Cardiac muscle cell (in vitro differentiated cells and primary cell): ENCODE measurements around the gene LRRC4C. TPM values are rescaled to one million over a fixed set of nuclear protein-coding genes. Genes with fewer than 3 reads are reported as not detected.

Experiments
- DNase-seq, 2 donors: peaks; one replicate each; pipeline versions ENCODE4 v3.0.0 to v3.0.0-alpha.2; 2010 to 2017; ENCODE audit warnings: low read depth in 1 of 2, low spot score in 1 of 2
- H3K27ac ChIP-seq: fragments of 200-600 bp; sonication (generic); 2 replicates; pipeline ENCODE4 v1.5.1; 2016
- H3K27me3 ChIP-seq: fragments of 200-600 bp; sonication (generic); 2 replicates; pipeline ENCODE4 v1.6.0; 2016; ENCODE audit warnings: control low read depth
- H3K36me3 ChIP-seq: fragments of 200-600 bp; sonication (generic); 2 replicates; pipeline ENCODE4 v1.5.1; 2016; ENCODE audit warnings: control low read depth
- H3K4me1 ChIP-seq: fragments of 200-600 bp; sonication (generic); 2 replicates; pipeline ENCODE4 v1.8.1; 2017; ENCODE audit warnings: low read depth, mild to moderate bottlenecking, mixed run types
- H3K4me3 ChIP-seq: fragments of 200-600 bp; sonication (generic); 2 replicates; pipeline ENCODE4 v1.5.1; 2016; ENCODE audit warnings: mild to moderate bottlenecking
- H3K9me3 ChIP-seq: fragments of 200-600 bp; sonication (generic); 2 replicates; pipeline ENCODE4 v1.5.1; 2017; ENCODE audit warnings: low read depth, mild to moderate bottlenecking, control low read depth
- polyA plus RNA-seq: library from polyadenylated mRNA; unstranded; fragments of >200 nt; fragmentation: Nextera tagmentation; extraction: Ambion mirVana; gene quantifications from 2 replicates; pipeline ENCODE4 v1.2.1, GENCODE V29; 2016
- total RNA-seq: library from RNA; depleted of rRNA; stranded (reverse); fragments of >200 nt; gene quantifications from 2 replicates; pipeline ENCODE4 v1.2.3, GENCODE V29; 2016
- TF ChIP-seq, protein P1 (sequence below): IDR thresholded peaks from 2 replicates; pipeline ENCODE4 v1.5.1; 2012; ENCODE audit warnings: low read depth, mild to moderate bottlenecking, low read length

Gene LRRC4C
- total and polyA plus RNA-seq, 2 experiments from 2014 or later: 0.66 to 0.77 TPM

- H3K9me3 ChIP-seq: no peaks in the 10 kb centered on the region
- no peak for DNase-seq
- H3K4me3 ChIP-seq: no peak overlapping the region
- H3K27me3 ChIP-seq: no peaks in the 10 kb centered on the region
- H3K36me3 ChIP-seq: no peaks in the 10 kb centered on the region
- no peak overlapping the region for H3K27ac ChIP-seq
- TF ChIP-seq, protein P1, sequence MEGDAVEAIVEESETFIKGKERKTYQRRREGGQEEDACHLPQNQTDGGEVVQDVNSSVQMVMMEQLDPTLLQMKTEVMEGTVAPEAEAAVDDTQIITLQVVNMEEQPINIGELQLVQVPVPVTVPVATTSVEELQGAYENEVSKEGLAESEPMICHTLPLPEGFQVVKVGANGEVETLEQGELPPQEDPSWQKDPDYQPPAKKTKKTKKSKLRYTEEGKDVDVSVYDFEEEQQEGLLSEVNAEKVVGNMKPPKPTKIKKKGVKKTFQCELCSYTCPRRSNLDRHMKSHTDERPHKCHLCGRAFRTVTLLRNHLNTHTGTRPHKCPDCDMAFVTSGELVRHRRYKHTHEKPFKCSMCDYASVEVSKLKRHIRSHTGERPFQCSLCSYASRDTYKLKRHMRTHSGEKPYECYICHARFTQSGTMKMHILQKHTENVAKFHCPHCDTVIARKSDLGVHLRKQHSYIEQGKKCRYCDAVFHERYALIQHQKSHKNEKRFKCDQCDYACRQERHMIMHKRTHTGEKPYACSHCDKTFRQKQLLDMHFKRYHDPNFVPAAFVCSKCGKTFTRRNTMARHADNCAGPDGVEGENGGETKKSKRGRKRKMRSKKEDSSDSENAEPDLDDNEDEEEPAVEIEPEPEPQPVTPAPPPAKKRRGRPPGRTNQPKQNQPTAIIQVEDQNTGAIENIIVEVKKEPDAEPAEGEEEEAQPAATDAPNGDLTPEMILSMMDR: no peak
- H3K4me1 ChIP-seq: no peaks in the 10 kb centered on the region
Observed at GRCh38 chr11:40787224-40787623, 672.2 kb downstream of the LRRC4C start.

DNA sequence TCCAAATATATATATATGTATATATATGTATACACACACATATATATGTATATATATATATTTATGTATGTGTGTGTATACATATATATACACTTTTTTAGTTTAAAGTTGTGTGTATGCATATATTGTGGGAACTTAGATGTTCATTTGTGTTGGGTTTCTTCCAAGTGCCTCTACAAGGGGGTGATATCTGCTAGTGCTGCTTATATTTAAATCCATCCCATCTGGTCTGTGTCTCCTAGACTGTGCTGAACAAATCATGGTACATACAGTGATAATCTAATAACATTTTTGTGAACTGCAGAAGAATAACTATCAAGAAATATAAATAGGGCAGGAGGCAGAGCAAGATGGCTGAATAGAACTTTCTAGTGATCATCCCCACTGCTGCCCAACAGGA is 696.4 kb downstream of the LRRC4C start:
- TF ChIP-seq, protein P1: no peak
- no peaks in the 10 kb centered on the region for H3K27me3 ChIP-seq
- no peak for DNase-seq
- H3K27ac ChIP-seq: no peak overlapping the region
- H3K36me3 ChIP-seq: no peaks in the 10 kb centered on the region
- H3K4me1 ChIP-seq: no peaks in the 10 kb centered on the region
- no peaks in the 10 kb centered on the region for H3K9me3 ChIP-seq
- no peak overlapping the region for H3K4me3 ChIP-seq

DNA sequence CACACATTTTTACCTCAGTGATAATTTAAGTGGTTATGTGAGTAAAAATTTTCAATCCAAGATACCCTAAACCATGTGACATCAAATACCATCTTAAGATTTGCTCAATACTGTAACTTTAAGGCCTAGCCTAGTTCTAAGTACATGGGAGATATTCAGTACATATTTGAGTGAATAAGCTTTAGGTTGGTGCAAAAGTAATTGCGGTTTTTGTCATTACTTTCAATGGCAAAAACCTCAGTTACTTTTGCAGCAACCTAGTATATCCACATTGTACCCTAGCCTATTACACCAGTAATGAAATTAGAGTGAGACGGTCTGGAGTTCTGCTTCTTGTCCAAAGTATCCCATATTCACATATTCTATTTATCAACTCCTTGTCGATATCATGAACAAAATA is 700.1 kb downstream of the LRRC4C start:
- Histone ChIP-seq H3K36me3 (no peaks in the 10 kb centered on the region), H3K27me3 (no peaks in the 10 kb centered on the region), H3K27ac (no peak overlapping the region), H3K4me1 (peaks cover 10% of the 10 kb centered on the region), H3K4me3 (no peak overlapping the region), H3K9me3 (no peaks in the 10 kb centered on the region)
- TF ChIP-seq, protein P1: no peak
- no peak for DNase-seq

GRCh38 chr11:40754297-40754696 is 705.2 kb downstream of the LRRC4C start:
- Histone ChIP-seq H3K4me3 (no peak overlapping the region), H3K9me3 (no peaks in the 10 kb centered on the region), H3K4me1 (peaks cover 10% of the 10 kb centered on the region), H3K27me3 (no peaks in the 10 kb centered on the region), H3K27ac (no peak overlapping the region), H3K36me3 (no peaks in the 10 kb centered on the region)
- TF ChIP-seq, protein P1: no peak
- DNase-seq: peak in 1 of 2 donors; percentile 82

GRCh38 chr11:40746282-40746681 is 713.2 kb downstream of the LRRC4C start:
- Histone ChIP-seq H3K9me3 (no peaks in the 10 kb centered on the region), H3K36me3 (no peaks in the 10 kb centered on the region), H3K27me3 (no peaks in the 10 kb centered on the region), H3K4me3 (no peak overlapping the region), H3K27ac (no peak overlapping the region), H3K4me1 (no peaks in the 10 kb centered on the region)
- TF ChIP-seq, protein P1: no peak
- no peak for DNase-seq

DNA sequence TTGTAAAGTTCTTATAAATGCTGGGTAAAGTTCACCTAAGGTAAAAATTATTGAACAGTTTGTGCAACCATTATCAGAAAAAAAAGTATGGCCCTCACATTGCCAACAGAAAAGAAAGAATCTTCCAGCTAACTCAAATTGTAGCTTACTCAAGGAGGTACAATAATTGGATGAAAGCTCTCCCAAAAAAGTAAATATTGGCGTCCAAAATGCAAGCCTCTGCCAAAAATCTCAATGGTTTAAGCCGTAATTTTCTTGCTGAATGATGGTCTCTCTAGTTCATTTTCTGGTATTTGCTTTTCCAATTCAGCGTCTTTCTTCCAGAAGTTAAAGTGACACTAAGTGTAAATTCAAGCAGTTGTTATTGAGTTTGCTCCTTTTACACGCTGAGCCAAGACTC is 727.3 kb downstream of the LRRC4C start:
- Histone ChIP-seq H3K9me3 (no peaks in the 10 kb centered on the region), H3K4me3 (no peak overlapping the region), H3K36me3 (no peaks in the 10 kb centered on the region), H3K4me1 (no peaks in the 10 kb centered on the region), H3K27me3 (no peaks in the 10 kb centered on the region), H3K27ac (no peak overlapping the region)
- no peak for DNase-seq
- TF ChIP-seq, protein P1: no peak
